ENCODE results near the gene KIFAP3.
A peak's percentile ranks its signal among the peaks of the same experiment; 100 is the strongest.
"Not testable (repeated sequence)": the region's sequence is repeated elsewhere in the genome, so short reads cannot be mapped to it uniquely, and the experiment has no call there.

Gene KIFAP3

GRCh38 chr1:170086399-170087032, 12.0 kb upstream of the KIFAP3 start:
- H3K27ac ChIP-seq, result no peak overlapping the region
- TF ChIP-seq ZFX (IDR thresholded peaks at IDR 0.05), result no peak
- no peak for TF ChIP-seq CTCF (conservative IDR thresholded peaks at IDR 0.05)

- H3K27ac ChIP-seq, result no peak overlapping the region
- TF ChIP-seq ZFX (IDR thresholded peaks at IDR 0.05), result no peak
These were observed 10.6 kb upstream of the KIFAP3 start for GRCh38 chr1:170085091-170085490.

DNA sequence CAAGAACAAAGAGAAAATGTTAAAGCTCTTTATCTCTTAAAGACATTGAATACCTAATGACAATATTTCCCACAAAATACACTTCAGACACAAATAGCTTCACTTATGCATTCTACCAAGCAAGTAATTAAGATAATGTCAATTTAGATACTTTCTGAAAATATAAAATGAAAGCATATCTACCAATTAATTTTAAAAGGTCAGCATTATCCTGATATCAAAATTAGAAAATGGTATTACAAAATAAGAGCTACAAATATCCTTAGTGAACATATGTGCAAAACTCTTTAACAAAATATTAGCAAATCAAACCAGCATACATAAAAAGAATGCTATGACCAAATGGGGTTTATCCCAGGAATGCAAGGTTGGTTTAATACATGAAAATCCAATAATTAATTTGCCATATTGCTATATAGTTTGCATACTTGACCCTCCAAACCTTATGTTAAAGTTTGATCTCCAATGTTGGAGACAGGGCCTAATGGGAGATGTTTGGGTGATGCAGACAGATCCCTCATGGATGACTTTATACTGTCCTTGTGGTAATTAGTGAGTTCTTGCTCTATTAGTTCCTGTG, 4.2 kb upstream of the KIFAP3 start:
- H3K27ac ChIP-seq, result no peak overlapping the region
- TF ChIP-seq ZFX (IDR thresholded peaks at IDR 0.05), result no peak
- TF ChIP-seq CTCF (conservative IDR thresholded peaks at IDR 0.05), result no peak

DNA sequence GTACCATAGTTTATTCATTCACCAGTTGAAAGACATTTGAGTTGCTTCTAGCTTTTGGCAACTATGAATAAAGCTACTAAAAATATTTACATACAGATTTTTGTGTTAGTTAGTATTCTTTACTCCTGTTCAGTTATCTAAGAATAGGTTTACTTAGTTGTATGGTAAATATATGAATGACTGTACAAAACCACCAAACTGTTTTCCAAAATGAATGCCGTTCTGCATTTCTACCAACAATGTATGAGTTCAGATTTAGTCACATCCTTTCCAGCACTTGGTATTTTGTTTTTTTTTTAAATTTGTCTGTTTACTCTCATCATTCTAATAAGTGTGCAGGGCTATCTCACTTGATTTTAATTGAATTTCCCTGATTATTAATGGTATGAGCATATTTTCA, 3.4 kb upstream of the KIFAP3 start:
- no peak for TF ChIP-seq CTCF (conservative IDR thresholded peaks at IDR 0.05)
- no peak for TF ChIP-seq ZFX (IDR thresholded peaks at IDR 0.05)
- no peak overlapping the region for H3K27ac ChIP-seq

- not testable (repeated sequence) for H3K27ac ChIP-seq
These were observed 2.5 kb upstream of the KIFAP3 start for GRCh38 chr1:170076952-170077351.

DNA sequence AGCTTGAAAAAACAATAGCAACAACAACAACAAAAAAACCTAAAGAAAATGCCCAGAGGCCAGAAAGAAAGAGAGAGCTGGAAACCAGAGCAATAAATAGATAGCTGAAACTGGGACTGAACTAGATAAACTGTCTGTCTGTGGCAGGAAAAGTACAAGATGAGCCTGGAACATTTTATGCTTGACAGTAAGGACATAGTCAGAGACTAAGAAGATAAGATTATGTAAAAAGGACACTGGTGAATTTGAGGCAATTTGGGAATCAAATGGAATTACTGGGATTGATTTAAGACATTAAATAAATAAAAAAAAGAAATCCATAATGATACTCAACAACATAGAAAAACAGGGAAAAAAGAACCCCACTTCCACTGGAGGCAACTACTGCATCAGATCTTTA, 1.7 kb upstream of the KIFAP3 start:
- no peak overlapping the region for H3K27ac ChIP-seq
- no peak for TF ChIP-seq ZFX (IDR thresholded peaks at IDR 0.05)
- TF ChIP-seq CTCF (conservative IDR thresholded peaks at IDR 0.05), result no peak

GRCh38 chr1:170075186-170075585, 691 bp upstream of the KIFAP3 start:
- no peak overlapping the region for H3K27ac ChIP-seq
- TF ChIP-seq ZFX (IDR thresholded peaks at IDR 0.05) (no peak), CTCF (conservative IDR thresholded peaks at IDR 0.05) (no peak)

- peak overlapping the region; percentile 31; the same call in 1 of the 2 replicates for H3K27ac ChIP-seq
- TF ChIP-seq CTCF (conservative IDR thresholded peaks at IDR 0.05), result no peak
- TF ChIP-seq ZFX (IDR thresholded peaks at IDR 0.05), result no peak
These were observed 624 bp downstream of the KIFAP3 start for GRCh38 chr1:170073893-170074249.

All from C4-2B (cell line).